ENCODE measurements around the gene THBS1. TPM values are rescaled to one million over a fixed set of nuclear protein-coding genes. Genes with fewer than 3 reads are reported as not detected.

The THBS1 gene
- total RNA-seq, result 100 to 1,000 TPM in 1 of 2 donors, 10 to 100 TPM in 1; 43.9 to 551 TPM
- long read RNA-seq, full-length matches to known transcripts, result 7 of 227 reads
- long read RNA-seq, partial matches to known transcripts, result 213 of 227 reads
- long read RNA-seq, other reads (novel, unspliced or antisense), result 7 of 227 reads

DNA sequence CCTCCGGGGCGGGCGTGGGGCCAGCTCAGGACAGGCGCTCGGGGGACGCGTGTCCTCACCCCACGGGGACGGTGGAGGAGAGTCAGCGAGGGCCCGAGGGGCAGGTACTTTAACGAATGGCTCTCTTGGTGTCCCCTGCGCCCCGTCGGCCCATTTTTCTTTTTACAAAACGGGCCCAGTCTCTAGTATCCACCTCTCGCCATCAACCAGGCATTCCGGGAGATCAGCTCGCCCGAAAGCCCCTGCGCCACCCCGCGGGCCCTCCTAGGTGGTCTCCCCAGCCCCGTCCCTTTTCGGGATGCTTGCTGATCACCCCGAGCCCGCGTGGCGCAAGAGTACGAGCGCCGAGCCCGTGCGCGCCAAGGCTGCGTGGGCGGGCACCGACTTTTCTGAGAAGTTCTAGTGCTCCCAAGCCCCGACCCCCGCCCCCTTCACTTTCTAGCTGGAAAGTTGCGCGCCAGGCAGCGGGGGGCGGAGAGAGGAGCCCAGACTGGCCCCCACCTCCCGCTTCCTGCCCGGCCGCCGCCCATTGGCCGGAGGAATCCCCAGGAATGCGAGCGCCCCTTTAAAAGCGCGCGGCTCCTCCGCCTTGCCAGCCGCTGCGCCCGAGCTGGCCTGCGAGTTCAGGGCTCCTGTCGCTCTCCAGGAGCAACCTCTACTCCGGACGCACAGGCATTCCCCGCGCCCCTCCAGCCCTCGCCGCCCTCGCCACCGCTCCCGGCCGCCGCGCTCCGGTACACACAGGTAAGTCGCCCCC is at the start of gene THBS1:
THBS1 (plus strand) TSS at position 595 of the 757 bp plus-strand sequence. CDS start 779 bp downstream, outside the sequence.
- DNase-seq, result peak; percentile 96
- intact Hi-C loops (cut with DNase I), result loop anchor here (2.0 to 10.0 kb wide), 6 partner anchors 90 to 763 kb away; no protein-coding TSS in a partner anchor
- ATAC-seq, result peak; percentile 72 to 82

DNA sequence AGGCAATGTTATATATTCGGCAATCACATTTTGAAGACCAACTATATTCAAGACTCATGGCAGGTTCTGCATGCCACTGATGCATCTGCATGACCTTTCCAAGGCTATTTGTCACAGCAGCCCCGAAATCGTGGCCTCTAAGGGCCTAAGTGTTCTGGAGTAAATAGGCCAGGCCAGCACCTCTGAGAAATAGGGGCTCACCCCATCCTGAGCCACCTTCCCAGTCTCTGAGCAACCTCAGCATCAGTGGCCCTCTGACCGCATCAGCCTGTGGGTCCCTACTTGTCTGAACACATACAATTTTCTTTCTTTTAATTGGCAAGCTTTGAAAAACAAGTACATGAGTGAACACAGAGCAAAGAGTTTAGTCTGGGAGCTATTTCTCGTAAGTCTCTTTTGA is 45.9 kb upstream of the THBS1 start:
- intact Hi-C loops (cut with DNase I), result no loop called here
- no peak for DNase-seq
- no peak for ATAC-seq

DNA sequence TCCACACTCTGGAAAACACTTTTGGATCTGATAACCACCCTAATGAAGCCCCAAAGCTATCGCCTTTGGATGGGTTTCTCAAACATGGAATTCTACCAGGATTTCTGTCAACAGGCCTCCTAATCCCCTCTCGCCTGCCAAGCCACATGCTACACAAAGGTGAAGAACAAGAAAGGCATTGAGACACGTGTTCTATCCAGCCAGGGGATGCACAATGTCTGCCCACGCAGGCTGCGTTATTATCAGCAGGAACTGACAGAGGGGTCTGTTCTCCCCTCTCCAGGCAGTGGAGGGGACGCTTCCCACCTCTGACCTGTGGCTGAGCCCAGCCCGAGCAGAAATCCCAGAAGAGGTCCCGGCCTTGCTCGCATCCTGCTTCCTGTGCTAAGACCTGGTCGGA is 45.4 kb upstream of the THBS1 start:
- DNase-seq, result no peak
- intact Hi-C loops (cut with DNase I), result no loop called here
- ATAC-seq, result no peak

DNA sequence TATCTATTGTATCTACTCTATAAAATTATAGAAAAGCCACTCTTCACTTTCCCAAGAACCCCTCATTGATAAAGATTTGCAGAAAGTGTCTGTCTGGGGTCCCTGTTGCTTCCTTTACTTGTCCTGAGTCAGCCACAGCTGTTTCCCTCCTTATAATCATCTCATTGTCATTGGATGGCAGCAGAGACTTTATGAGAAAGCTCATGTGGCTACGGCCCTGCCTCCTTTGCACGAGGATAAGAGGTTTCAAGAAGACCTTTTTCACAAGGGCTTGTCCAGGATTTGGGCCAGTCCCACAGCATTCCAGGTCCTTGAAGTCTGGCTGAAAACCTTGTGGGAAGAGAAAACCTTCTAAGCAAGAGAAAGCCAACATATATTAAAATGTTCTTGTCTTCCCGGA is 41.9 kb upstream of the THBS1 start:
- no peak for ATAC-seq
- DNase-seq, result no peak
- intact Hi-C loops (cut with DNase I), result no loop called here

DNA sequence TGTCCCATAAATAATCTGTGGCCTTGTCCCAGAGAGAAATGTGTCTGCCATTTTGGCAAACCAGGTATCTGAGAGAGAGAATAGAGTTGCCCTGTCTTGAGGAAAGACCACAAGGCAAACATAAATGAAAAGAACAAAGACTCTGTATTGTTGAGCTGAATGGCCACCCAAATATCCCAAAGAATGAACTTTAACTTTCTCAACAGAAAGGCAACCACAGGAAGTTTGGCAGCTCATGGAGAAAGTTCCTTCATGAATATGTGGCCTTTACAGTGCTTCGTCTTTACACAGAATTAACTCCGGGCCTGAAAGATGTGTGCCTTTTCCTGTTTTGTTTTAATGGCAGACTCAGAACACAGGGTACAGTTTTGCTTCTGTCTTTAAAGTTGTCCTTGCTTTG is 41.4 kb upstream of the THBS1 start:
- DNase-seq (no peak), ATAC-seq (no peak)
- intact Hi-C loops (cut with DNase I), result no loop called here

DNA sequence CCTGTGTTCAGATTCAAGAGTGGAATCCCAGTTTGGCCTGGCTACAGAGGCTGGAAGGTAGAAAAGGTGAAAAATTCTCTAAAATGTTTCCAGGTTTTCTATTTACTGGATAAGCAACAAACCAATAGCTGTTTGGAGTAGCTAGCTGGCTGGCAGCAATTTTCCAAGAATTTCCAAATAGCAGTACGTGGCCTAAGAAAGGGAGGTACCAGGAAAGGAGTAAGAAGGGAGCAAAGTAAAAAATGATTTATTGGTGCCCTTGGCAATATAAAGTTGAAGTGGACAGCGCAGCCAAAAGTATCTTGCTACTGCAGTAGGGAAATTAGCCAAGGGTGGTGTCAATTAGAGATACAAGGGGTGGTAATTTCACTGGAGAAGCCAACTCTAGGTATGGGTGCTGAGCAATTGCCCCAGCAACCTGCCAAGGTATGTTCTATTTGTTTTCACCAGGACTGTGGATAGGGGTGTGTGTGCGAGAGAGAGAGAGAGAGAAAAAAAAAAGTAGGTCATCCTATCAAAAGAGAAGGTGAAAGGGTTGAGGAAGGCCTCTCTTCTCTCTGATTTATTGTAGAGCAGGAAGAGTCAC is 40.8 kb upstream of the THBS1 start:
- DNase-seq (no peak), ATAC-seq (peak; percentile 47 to 70)
- intact Hi-C loops (cut with DNase I), result no loop called here

DNA sequence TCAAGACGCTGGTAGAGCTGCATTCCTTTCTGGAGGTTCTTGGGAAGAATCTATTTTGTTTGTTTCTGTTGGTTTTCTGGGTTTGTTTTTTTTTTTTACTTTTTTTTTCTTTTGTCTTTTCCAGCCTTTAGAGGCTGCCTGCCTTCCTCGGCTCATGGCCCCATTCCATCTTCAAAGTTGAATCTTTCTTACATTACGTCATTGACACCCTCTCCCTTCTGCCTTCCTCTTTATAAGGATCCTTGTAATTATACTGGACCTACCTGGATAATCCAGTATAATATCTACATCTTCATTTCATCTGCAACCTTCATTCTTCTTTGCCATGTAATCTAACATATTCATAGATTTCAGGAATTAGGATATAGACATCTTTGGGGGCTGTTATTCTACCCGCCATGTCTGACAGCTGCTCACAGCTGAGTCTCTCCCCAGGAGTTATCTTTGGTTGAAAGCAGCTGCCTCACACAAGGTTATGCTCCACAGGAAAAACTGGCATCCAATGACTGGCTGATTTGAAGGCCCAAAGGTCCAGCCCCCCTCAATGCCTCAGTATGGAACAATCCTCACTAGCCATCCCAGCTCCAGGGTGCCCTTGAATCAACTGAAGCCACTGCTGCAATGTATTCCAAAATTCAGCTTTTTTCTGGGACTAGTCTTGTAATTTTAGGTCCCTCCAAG is 38.4 kb upstream of the THBS1 start:
- ATAC-seq (no peak), DNase-seq (no peak)
- intact Hi-C loops (cut with DNase I), result no loop called here

DNA sequence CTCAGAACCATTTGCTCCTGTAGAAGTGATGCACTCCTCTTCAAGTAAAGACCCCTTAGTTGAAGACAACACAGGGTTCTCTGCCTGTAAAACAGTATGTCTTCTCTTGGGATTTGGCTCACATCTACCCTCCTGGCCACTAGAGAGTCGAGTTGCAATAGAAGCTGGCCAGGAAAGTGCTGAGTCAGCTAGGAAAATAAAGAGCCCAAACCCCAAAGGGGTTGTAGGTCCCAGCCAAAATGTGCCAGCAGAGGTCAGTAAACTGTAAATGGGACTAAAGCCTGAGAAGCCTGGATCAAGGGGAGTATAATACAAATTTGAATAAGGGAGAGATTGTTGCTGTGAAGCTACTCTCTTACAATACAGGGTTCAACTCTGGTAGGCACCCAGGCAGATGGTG is 37.2 kb upstream of the THBS1 start:
- intact Hi-C loops (cut with DNase I), result no loop called here
- ATAC-seq (no peak), DNase-seq (no peak)

DNA sequence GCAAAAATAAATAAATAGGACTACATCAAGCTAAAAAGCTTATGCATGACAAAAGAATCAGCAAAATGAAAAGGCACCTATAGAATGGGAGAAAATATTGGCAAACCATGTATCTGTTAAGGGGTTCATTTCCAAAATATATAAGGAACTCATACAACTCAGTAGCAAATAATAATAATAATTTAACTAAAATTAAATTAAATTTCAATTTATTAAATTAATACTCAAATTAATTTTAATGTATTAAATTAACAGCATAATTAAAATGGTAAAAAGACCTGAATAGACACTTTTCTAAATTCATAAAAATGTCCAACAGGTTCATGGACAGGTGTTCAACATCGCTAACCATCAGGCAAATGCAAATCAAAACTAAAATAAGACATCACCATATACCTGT is 34.0 kb upstream of the THBS1 start:
- DNase-seq (no peak), ATAC-seq (no peak)
- intact Hi-C loops (cut with DNase I), result no loop called here

DNA sequence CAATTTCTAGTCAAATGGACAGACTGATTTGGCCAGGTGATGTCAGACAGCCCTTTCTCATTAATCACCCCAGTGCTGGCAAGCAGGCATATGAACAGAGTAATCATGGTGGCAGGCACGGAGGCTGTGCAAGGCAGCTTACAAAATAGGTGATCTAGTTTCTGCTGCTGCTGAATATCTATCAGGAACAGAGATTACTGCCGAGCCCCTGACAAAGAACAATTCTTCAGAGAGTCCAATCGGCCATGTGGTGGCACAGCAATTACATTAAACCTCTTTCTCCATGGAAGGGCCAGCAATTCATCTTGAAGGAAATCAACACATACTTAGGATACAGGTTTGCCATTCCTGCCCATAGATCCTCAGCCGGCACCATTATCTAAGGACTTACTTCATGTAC is 32.3 kb upstream of the THBS1 start:
- intact Hi-C loops (cut with DNase I), result no loop called here
- no peak for ATAC-seq

DNA sequence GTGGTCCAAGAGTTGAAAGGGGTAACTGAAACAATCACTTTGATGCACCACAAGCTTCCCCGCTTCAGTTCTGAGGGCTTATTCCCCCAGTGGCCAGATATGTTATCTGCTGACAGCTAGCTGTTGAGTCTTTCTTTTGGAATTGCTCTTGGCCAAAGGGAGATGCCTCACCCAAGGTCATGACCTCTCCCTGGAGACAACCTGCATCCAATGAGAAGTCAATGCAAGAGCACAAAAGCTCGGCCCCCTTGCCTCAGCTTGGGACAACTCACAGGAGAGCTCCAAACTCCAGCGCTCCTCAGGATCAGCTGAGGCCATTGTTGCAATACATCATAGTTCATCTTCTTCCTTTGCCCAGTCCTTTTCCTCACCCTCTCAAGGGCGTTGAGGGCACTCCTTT is 31.0 kb upstream of the THBS1 start:
- ATAC-seq (peak; percentile 22 to 34), DNase-seq (peak; percentile 48)
- intact Hi-C loops (cut with DNase I), result no loop called here

More for the DNA sequence above, 32.3 kb upstream of the THBS1 start:
- no peak for DNase-seq

DNA sequence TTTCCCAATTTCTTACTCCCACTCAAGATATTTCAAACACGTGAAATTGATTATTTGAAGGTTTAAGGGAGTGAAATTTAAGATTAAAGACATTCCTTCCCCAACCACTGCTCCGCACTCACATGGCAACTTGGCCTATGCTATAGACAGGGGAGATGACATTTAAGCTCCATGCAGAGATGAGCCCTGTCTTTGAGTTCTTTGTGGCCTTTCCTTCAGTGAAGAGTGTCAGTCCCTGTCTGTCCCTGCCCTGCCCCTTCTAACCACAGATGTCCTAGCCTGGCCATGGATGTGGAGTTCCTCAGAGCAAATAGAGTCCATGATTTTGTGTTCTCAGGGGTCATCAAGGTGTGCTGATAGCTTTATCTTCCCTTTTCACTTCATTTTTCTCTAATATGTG is 29.4 kb upstream of the THBS1 start:
- ATAC-seq (no peak), DNase-seq (no peak)
- intact Hi-C loops (cut with DNase I), result no loop called here

DNA sequence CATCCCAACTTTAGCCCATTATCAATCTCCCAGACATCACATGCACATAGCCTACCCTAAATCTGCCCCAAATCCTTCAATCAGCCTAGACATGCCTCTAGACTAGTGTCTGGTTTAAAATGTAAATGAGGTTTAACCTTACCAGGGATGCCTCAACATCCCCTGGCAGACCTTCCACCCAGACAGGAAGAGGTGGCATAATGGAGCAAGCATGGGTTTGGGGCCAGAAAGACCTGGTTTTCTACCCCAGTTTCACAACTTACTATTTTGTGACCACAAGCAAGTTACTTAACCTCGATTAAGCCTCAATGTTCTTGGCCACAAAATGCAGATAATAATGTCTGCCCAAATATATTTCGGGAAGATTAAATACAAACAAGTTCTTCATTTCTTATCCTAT is 28.3 kb upstream of the THBS1 start:
- DNase-seq (no peak), ATAC-seq (no peak)
- intact Hi-C loops (cut with DNase I), result no loop called here

DNA sequence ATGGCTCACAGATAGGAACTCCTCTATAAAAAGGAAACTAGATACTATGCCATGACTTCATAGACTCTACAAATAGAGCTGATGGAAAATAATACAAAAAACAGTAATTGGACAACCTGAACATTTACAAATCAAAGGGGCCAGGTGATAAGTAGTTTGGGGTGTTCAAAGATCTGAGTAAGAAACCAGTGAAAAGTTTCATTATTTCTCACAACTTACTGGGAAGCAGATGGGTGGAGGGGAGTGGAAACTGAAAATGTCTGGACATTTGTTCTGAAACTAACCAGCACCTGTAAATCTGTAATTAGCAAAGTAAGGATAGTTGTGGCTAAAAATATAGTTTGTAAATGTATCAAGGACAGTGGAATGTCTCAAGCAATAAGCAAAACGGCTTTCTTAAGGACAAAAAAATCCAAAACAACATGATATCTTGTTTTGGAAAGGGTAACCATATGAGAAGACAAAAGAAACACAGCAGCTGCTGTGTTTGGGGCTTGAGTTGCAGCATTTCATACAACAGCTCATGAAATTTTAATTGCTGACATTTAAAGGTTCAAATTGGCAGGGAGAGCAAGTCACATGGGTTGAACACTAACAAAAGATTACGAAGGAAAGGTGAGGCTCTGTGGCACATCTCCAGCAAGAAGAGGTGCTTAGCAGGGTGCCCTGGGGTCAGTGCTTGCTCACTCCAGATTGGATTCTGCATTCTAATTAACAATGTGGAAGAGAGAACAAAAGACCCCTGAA is 26.8 kb upstream of the THBS1 start:
- no peak for DNase-seq
- ATAC-seq, result no peak
- intact Hi-C loops (cut with DNase I), result no loop called here

DNA sequence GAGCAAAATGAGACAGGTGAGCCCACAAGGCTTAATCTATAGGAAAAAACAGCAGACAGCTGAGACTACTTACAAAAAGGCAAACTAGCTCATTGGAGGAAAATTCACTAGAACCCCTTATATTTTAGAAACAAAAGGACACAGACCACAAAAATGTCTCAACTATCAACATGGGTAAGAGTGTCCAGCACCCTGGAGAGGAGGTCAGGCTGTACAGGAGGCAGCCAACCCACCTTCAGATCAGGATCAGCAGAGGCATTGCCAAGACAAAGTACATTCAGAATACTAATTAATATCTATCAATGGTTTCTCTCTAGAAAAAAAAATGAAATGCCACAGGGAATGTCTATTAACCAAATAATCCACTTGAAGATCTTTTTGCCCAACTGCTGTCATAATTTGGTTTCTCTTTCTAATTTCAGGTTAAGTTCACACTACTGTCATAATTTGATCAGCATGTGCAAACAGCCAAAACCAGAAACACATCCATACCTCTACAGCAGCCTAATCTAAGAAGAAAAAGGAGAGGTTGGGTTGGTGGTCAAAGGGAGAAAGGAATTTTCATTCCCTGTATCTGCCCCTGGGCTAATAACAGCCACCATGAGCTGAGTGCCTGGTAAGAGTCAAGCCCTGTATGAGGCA is 26.0 kb upstream of the THBS1 start:
- ATAC-seq, result no peak
- intact Hi-C loops (cut with DNase I), result no loop called here

DNA sequence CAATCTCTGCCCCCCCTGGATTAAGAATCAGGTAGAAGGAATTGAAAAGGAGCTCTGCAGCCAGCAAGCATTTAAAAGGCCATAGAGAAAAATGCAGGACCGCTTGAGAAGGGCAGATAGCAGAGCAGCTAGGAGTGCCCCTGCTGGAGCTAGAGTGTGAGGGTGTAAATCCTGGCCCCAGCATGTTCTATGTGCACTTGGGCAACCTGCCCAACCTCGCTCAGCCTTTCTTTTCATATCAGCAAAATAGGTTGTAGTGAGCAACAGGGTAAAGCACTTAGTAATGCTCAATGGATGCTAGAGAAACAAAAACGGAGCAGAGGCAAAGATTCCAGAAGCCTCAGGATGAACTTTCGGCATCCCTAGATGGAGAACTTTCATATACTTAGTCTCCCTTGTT is 25.0 kb upstream of the THBS1 start:
- DNase-seq, result no peak
- ATAC-seq, result peak in 1 of 2 donors; percentile 64
- intact Hi-C loops (cut with DNase I), result no loop called here

More for the DNA sequence above, 26.0 kb upstream of the THBS1 start:
- no peak for DNase-seq

DNA sequence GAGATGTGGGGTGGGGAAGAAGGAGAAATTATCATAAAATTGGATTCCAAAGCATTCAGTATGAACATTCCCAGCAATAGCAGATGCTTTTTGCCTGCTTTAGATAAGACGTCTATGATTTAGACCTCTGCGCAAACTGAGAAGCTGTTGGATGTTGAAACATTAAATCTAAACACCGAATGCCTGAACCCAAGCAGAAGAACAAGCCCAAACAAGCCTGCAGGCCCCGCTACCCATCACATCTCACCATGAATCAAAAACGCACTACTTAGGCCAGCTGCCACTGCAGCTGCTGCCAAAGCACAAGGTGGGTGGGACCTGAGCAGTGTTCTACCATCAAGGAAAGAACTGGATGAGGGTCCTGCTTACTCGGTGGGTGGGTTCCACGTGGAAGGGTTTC is 24.4 kb upstream of the THBS1 start:
- ATAC-seq (no peak), DNase-seq (no peak)
- intact Hi-C loops (cut with DNase I), result no loop called here

DNA sequence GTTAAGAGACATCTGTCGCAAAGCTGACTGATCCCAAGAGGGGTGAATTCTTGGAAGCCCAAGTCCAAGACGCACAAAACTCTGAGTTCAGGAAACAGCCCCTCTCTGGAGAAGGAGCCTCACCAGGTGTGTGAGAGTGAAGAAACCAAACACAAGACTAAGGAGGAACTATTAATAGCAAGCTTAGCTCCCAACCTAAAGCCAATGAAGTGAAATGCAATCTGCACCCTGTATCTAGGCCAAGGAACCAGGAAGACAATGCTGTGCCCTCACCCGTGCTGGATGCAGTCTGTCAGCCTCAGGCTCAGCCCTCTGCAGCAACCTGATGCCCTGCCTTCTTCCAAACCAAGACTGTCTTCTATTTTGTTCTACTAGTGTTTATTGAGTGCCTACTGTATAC is 22.5 kb upstream of the THBS1 start:
- intact Hi-C loops (cut with DNase I), result no loop called here
- DNase-seq, result no peak
- no peak for ATAC-seq
